Endothelial cell of umbilical vein (primary cell): ENCODE data around the gene IFT52. TPM values are rescaled to one million over a fixed set of nuclear protein-coding genes. Genes with fewer than 3 reads are reported as not detected.

Source experiments
- BruUV-seq: library from RNA; stranded (reverse); fragments of 400-500 nt; replicated peaks from 2 replicates; lab custom pipeline; 2021; lab: Mats Ljungman, UMichigan
- CTCF ChIA-PET: fragments of 300-600, 350-600 bp; sonication (Branson Sonifier 250); formaldehyde crosslinking; loops from one replicate; lab custom pipeline; 2021; ENCODE audit warnings: antibody characterized with exemption, inconsistent platforms; lab: Charles Lee
- POLR2A ChIA-PET: fragments of 300-600, 350-600 bp; sonication (Branson Sonifier 250); formaldehyde crosslinking; loops from one replicate; lab custom pipeline; 2021; ENCODE audit warnings: antibody characterized with exemption, inconsistent platforms; lab: Charles Lee
- DNase-seq: peaks from one replicate; pipeline ENCODE4 v3.0.0-alpha.2; 2011; ENCODE audit warnings: low read depth, low spot score
- FAIRE-seq: peaks from 2 replicates; lab custom pipeline; 2011; peaks lifted over from hg19 to GRCh38; lab: Jason Lieb, UNC
- H2AFZ ChIP-seq: 2 replicates; pipeline ENCODE4 v1.6.0; 2012; ENCODE audit warnings: low read depth, low read length, control low read depth, inconsistent platforms
- H3K27ac ChIP-seq: 2 replicates; pipeline ENCODE4 v1.5.1; 2011; ENCODE audit warnings: low read depth, mild to moderate bottlenecking, control low read depth, low read length, moderate library complexity; ENCODE audit not compliant: insufficient read depth
- H3K27me3 ChIP-seq, 2 experiments: 2 replicates each; pipeline versions ENCODE4 v1.6.0 to v1.6.1; 2011; ENCODE audit warnings: low read length in 2 of 2, mixed read lengths in 1 of 2; ENCODE audit not compliant: control insufficient read depth in 2 of 2, insufficient read depth in 2 of 2
- H3K36me3 ChIP-seq, 2 experiments: 2 replicates in 1 of 2; 3 replicates in 1 of 2; pipeline ENCODE4 v1.5.1; 2011; ENCODE audit warnings: low read length in 2 of 2, mild to moderate bottlenecking in 1 of 2, moderate library complexity in 1 of 2; ENCODE audit not compliant: control insufficient read depth in 2 of 2, insufficient read depth in 2 of 2; ENCODE audit errors: extremely low read depth in 1 of 2
- H3K4me1 ChIP-seq: 3 replicates; pipeline ENCODE4 v1.5.1; 2011; ENCODE audit warnings: mild to moderate bottlenecking, low read length; ENCODE audit not compliant: control insufficient read depth, insufficient read depth; ENCODE audit errors: extremely low read depth
- H3K4me2 ChIP-seq: 2 replicates; pipeline ENCODE4 v1.6.1; 2011; ENCODE audit warnings: low read length, control low read depth, mixed read lengths; ENCODE audit not compliant: insufficient read depth
- H3K4me3 ChIP-seq, 3 experiments: fragments of 200-600 bp in 1 of 3; sonication (generic), shearing (Covaris generic) in 1 of 3; replicated peaks in 1 of 3; 2 replicates each; pipeline ENCODE4 v1.5.1; 2011 to 2016; ENCODE audit warnings: control low read depth in 3 of 3, low read length in 3 of 3, mild to moderate bottlenecking in 2 of 3, inconsistent platforms in 1 of 3, low read depth in 1 of 3, moderate library complexity in 1 of 3; ENCODE audit not compliant: insufficient read depth in 1 of 3
- H3K79me2 ChIP-seq: 2 replicates; pipeline ENCODE4 v1.6.0; 2012; ENCODE audit warnings: low read length, inconsistent platforms; ENCODE audit not compliant: control insufficient read depth, insufficient read depth
- H3K9ac ChIP-seq: replicated peaks from 2 replicates; pipeline ENCODE3; 2011; ENCODE audit warnings: low read length, control low read depth; ENCODE audit not compliant: insufficient read depth; ENCODE audit errors: extremely low read depth
- H3K9me1 ChIP-seq: replicated peaks from 3 replicates; pipeline ENCODE4 v1.6.0; 2011; ENCODE audit warnings: mild to moderate bottlenecking, low read length; ENCODE audit not compliant: control insufficient read depth, insufficient read depth; ENCODE audit errors: extremely low read depth
- H3K9me3 ChIP-seq: replicated peaks from 2 replicates; pipeline ENCODE4 v1.5.1; 2012; ENCODE audit warnings: low read length, inconsistent platforms; ENCODE audit not compliant: control insufficient read depth, insufficient read depth
- H4K20me1 ChIP-seq: replicated peaks from 2 replicates; pipeline ENCODE3; 2011; ENCODE audit warnings: mild to moderate bottlenecking, low read length; ENCODE audit not compliant: control insufficient read depth, insufficient read depth; ENCODE audit errors: extremely low read depth
- EZH2 ChIP-seq: IDR thresholded peaks from 2 replicates; pipeline ENCODE4 v1.6.1; 2012; ENCODE audit warnings: borderline replicate concordance, low read depth, mild to moderate bottlenecking, moderate library complexity, low read length, inconsistent platforms; ENCODE audit not compliant: severe bottlenecking
- FOS ChIP-seq: IDR thresholded peaks from 2 replicates; pipeline ENCODE4 v1.6.1; 2011; ENCODE audit warnings: mild to moderate bottlenecking, low read length, moderate library complexity, borderline replicate concordance; ENCODE audit not compliant: insufficient read depth
- GATA2 ChIP-seq: IDR thresholded peaks from 2 replicates; pipeline ENCODE4 v1.7.0; 2011; ENCODE audit warnings: low read depth, mild to moderate bottlenecking, moderate library complexity, mixed read lengths, low read length; ENCODE audit not compliant: insufficient read length, insufficient read depth
- JUN ChIP-seq: IDR thresholded peaks from 2 replicates; pipeline ENCODE4 v1.6.1; 2011; ENCODE audit warnings: borderline replicate concordance, low read depth; ENCODE audit not compliant: insufficient read length, insufficient read depth
- MYC ChIP-seq: IDR thresholded peaks from one replicate; pipeline ENCODE4 v1.6.1; 2011; ENCODE audit warnings: mild to moderate bottlenecking, low read depth, low read length
- POLR2A ChIP-seq: IDR thresholded peaks from 2 replicates; pipeline ENCODE4 v1.6.1; 2012; ENCODE audit warnings: low read depth, mild to moderate bottlenecking, control low read depth, low read length
- POLR2AphosphoS5 ChIP-seq: IDR thresholded peaks from 2 replicates; pipeline ENCODE4 v1.6.1; 2012; ENCODE audit warnings: low read depth, mild to moderate bottlenecking, control low read depth, low read length, moderate library complexity; ENCODE audit not compliant: insufficient read depth
- dilution Hi-C: fragments of 300-500 bp; cut with MboI; formaldehyde crosslinking; loops from one replicate; pipeline ENCODE4 v1.15.0; 2019; ENCODE audit warnings: low sequenced_read_pairs; ENCODE audit not compliant: extremely low pct_ligation_motif_present
- intact Hi-C: fragments of 100-400 bp; cut with micrococcal nuclease; formaldehyde crosslinking; loops from one replicate; pipeline ENCODE4 v1.10.0; 2022
- polyA plus RNA-seq, 4 experiments: library from polyadenylated mRNA; depleted of rRNA in 3 of 4; stranded (reverse) in 3 of 4; unstranded in 1 of 4; fragments of >200 nt; gene quantifications; 2 replicates each; pipeline versions ENCODE4 v1.2.1 to v1.2.3, GENCODE V29; 2011 to 2012; ENCODE audit warnings: missing spikeins in 1 of 4
- total RNA-seq: library from RNA; stranded (reverse); gene quantifications from 2 replicates; pipeline ENCODE4 v1.2.3, GENCODE V29; 2021
- TF ChIP-seq, protein P1 (sequence below): IDR thresholded peaks from 2 replicates; pipeline ENCODE4 v1.6.1; 2011; ENCODE audit not compliant: insufficient read depth, insufficient read length
- TF ChIP-seq, protein P2 (sequence below), 2 donors: IDR thresholded peaks; 1 replicate in 1 of 2; 2 replicates in 1 of 2; pipeline ENCODE4 v1.5.1; 2011; ENCODE audit warnings: low read length in 2 of 2, mild to moderate bottlenecking in 2 of 2, moderate library complexity in 2 of 2, control low read depth in 1 of 2, inconsistent platforms in 1 of 2, low read depth in 1 of 2; ENCODE audit not compliant: insufficient read depth in 1 of 2; ENCODE audit errors: extremely low read depth in 1 of 2

Gene IFT52
- total and polyA plus RNA-seq, 2 donors (not counting 3 experiments of a cell fraction or from before 2014, with no cell fraction given) = 30.0 to 33.4 TPM

DNA sequence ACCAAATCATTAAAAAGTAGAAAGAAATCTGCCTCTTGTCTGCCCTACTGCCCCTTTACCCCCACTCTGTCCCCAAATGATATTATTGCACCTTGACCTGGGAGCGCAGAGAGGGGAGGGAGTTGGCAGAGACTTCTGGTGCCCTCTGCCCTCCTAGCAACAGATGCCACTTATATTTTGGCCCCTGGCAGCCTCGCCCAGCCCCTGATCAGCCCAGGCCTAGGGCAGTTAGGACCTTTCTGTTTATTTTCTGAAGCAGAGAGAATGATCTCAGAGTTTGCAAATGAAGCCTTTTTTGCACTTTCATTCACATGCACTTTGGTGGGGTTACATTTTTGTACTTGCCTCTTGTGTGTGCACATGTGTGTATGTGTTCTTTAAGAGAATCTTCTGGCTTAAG lies 40.3 kb upstream of the IFT52 start:
- Histone ChIP-seq H4K20me1 (no peaks in the 10 kb centered on the region), H3K27ac (no peak overlapping the region), H3K9me3 (no peaks in the 10 kb centered on the region), H2AFZ (no peak overlapping the region), H3K36me3 (no peaks in the 10 kb centered on the region), H3K9ac (no peak overlapping the region), H3K4me3 (no peak overlapping the region), H3K4me2 (no peak overlapping the region), H3K9me1 (no peaks in the 10 kb centered on the region), H3K27me3 (no peaks in the 10 kb centered on the region), H3K79me2 (no peaks in the 10 kb centered on the region), H3K4me1 (no peaks in the 10 kb centered on the region)
- no peak for TF ChIP-seq JUN
- TF ChIP-seq, protein P1, sequence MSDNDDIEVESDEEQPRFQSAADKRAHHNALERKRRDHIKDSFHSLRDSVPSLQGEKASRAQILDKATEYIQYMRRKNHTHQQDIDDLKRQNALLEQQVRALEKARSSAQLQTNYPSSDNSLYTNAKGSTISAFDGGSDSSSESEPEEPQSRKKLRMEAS = no peak
- no peak for TF ChIP-seq MYC
- TF ChIP-seq POLR2A = no peak
- no peak for TF ChIP-seq GATA2
- no peak for TF ChIP-seq FOS
- no peak for TF ChIP-seq EZH2
- TF ChIP-seq POLR2AphosphoS5 = no peak
- TF ChIP-seq, protein P2, sequence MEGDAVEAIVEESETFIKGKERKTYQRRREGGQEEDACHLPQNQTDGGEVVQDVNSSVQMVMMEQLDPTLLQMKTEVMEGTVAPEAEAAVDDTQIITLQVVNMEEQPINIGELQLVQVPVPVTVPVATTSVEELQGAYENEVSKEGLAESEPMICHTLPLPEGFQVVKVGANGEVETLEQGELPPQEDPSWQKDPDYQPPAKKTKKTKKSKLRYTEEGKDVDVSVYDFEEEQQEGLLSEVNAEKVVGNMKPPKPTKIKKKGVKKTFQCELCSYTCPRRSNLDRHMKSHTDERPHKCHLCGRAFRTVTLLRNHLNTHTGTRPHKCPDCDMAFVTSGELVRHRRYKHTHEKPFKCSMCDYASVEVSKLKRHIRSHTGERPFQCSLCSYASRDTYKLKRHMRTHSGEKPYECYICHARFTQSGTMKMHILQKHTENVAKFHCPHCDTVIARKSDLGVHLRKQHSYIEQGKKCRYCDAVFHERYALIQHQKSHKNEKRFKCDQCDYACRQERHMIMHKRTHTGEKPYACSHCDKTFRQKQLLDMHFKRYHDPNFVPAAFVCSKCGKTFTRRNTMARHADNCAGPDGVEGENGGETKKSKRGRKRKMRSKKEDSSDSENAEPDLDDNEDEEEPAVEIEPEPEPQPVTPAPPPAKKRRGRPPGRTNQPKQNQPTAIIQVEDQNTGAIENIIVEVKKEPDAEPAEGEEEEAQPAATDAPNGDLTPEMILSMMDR (IDR thresholded peaks at IDR 0.05; ENCODE audit: extremely low read depth in 1 of 2, insufficient read depth in 1 of 2, low read depth in 1 of 2, low read length in 2 of 2) = no peak
- DNase-seq = no peak
- dilution Hi-C loops (no loop called here), intact Hi-C loops (no loop called here)
- POLR2A ChIA-PET = no interaction called here
- FAIRE-seq = no peak
- BruUV-seq = no TSS peak
- CTCF ChIA-PET = interaction anchor here (1.2 to 4.8 kb wide), 4 partner anchors 11 to 530 kb away, joined by 3 to 21 read pairs (median 3); no protein-coding TSS in a partner anchor
